Activated naive CD4-positive, alpha-beta T cell treated with Interleukin-2 at 50 U/mL for 16 hours (primary cell): ENCODE results near the gene MORC1.

Experiments used
- DNase-seq: peaks from one replicate; pipeline ENCODE4 v3.0.0-alpha.2; 2020

Gene MORC1

DNA sequence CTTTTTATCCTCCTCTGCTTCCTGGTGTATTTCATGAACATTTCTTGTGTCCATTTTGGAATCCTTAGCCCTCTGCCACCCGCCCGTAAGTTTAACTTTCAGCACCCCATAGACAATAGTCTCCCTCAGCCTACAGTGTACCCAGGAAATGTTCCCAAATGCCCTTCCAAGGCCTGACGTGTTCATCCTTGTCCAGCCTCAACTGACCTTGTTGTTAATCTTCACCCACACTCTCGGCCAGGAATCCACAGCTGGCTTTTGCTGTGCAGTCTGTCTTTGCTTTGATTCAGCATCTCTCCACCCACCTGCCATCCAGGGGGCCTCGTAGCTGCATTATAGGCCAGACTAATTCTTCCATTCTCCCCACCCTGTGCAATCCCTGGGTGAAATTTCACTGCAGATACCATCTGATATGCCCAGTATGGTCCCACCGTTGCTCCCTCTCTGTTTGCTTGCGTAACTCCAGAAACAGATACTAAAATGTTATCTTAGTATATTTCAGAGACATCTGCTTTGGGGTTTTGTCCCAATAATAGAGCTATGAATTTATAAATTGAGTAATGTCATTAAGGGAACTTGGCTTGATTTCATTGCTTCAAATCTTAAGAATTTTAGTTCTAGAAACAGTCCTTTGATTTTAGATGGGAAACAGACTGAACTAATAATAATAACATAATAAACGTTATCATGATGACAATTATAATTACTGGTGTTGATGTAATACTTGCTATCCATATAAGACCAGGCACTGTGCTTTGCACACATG lies 180.8 kb downstream of the MORC1 start:
- no peak for DNase-seq

DNA sequence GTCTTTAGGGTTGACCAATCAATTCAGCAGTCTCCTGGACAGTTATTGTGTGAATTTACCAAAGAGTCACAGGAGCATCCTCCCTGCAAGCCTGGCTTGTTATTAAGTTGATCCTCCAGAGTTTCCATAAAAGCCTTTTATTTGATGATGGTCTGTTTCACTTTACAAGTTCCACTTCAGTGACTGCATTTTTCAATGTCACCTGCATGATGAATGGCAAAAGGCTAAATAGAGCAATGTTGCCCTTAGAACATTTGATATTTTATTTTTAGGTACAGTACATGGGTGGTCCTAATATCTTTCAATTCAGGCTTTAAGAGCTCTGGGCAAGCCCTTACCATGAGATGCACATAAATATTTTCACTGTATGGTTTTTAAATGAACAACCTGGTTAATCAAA lies 186.9 kb downstream of the MORC1 start:
- DNase-seq, result no peak

DNA sequence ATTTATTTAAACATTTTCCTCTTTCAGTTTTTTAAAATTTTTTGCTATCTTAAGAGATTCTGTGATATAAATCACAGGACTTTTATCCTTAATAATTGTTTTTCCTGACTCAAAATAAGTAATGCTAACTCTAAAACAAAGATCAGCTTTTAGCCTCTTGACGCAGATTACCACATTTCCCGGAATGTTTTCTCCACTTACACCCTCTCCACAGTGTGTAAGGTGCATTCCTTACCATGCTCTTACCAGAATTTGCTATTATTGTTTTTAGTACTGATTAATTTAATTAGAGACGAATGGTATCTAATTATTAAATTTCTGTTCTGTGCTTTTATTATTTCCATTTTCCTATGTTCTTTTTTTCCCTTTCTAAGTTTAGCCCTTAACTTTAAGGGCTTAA lies 199.1 kb downstream of the MORC1 start:
- no peak for DNase-seq

DNA sequence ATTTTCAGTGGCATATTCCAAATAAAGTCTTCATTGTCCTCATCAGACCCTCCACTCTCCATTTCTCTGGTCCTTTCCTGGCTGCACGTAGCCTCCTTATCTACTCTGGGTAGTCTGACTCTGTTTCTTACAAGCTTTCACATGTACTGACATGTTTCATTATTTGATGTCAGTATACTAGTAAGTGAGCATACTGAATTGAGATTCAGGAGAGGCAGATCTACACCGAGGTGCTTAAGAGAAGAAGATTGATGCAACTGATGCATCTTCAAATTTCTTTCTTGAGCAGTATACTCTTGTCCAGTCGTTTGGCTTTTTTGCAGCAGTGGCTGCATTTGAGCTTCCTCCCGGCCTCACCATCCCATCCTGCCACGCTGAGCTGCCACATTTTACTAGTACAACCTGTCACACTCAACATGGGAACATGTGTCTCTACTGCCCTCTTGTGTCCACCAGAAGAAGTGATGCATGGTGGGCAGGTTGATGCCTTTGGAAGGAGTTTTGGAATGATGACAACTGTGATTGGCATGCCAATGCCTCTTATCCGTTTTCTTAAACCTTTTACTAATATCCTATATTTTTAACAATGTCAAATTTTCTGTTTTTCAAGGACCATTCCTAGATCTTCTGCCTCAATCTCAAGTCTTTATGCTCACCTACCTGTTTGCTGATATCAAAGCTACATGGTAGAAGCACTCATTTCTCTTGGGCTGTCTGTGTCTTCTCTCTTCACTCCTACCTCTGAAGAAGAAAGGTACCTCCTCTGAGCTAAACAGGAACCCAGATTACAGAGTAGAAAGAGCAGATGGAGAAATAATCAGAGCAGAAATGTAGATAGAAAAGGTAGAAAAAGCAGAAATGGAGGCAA lies 202.9 kb downstream of the MORC1 start:
- DNase-seq, result peak; percentile 59

DNA sequence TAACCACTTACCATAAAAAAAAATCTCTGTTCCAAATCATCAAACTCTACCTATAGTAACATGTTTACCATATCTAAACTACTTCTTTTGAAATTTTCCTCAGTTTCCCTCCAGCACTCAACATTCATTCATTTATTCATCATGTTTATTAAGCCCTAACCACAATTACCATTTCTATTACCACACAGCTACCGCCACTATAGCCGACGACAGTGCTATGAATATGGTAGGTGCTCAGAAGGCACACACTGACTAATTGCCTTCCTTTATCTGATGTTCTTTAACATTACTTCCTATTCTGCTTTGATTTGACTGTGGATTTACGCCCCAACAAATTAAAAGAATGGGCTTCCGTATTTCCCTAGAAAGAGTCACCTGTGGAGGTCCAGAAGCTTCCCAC lies 208.1 kb downstream of the MORC1 start:
- DNase-seq, result no peak
